ENCODE measurements around the gene ABCA2. TPM values are rescaled to one million over a fixed set of nuclear protein-coding genes. Genes with fewer than 3 reads are reported as not detected.

Gene ABCA2
- total and polyA plus RNA-seq, 2 experiments from 2014 or later = 7.0 to 16.0 TPM

GRCh38 chr9:136985853-136986252, 42.2 kb downstream of the ABCA2 start (continued):
- TF ChIP-seq ZNF462 (CRISPR knock-in tag; IDR thresholded peaks at IDR 0.05) = no peak

GRCh38 chr9:136985027-136985602, 42.9 kb downstream of the ABCA2 start:
- ATAC-seq = peak; percentile 55
- Mint-ChIP-seq H3K27me3 (ENCODE audit: insufficient read depth, low read depth, poor library complexity) (peaks cover 27% of the 10 kb centered on the region), H3K9me3 (no peaks in the 10 kb centered on the region), H3K4me1 (no peaks in the 10 kb centered on the region; the same call in 2 of the 3 replicates), H3K27ac (no peak overlapping the region), H3K36me3 (ENCODE audit: low read depth) (no peaks in the 10 kb centered on the region; the same call in 2 of the 3 replicates), H3K4me3 (peak overlapping the region; percentile 46; the same call in 2 of the 3 replicates)
- Histone ChIP-seq H3K4me2 (peak overlapping the region; percentile 93), H3K79me2 (replicated peaks; ENCODE audit: insufficient read depth) (no peaks in the 10 kb centered on the region), H3K9me2 (ENCODE audit: insufficient read depth) (no peaks in the 10 kb centered on the region), H4K20me1 (replicated peaks; ENCODE audit: insufficient read depth) (no peaks in the 10 kb centered on the region), H3K27me3 (ENCODE audit: insufficient read depth) (peaks cover 39% of the 10 kb centered on the region), H2AFZ (peak overlapping the region; percentile 94), H3K4me1 (ENCODE audit: insufficient read depth) (peaks cover 3% of the 10 kb centered on the region; the same call in 1 of the 2 replicates), H3K27ac (ENCODE audit: low read depth) (no peak overlapping the region), H3F3A (replicated peaks; ENCODE audit: low read depth) (no peaks in the 10 kb centered on the region), H3K36me3 (ENCODE audit: insufficient read depth) (no peaks in the 10 kb centered on the region), H3K4me3 (peak overlapping the region; percentile 68)
- peak; percentile 53 for DNase-seq (ENCODE audit: low spot score)
- TF ChIP-seq, protein P1, sequence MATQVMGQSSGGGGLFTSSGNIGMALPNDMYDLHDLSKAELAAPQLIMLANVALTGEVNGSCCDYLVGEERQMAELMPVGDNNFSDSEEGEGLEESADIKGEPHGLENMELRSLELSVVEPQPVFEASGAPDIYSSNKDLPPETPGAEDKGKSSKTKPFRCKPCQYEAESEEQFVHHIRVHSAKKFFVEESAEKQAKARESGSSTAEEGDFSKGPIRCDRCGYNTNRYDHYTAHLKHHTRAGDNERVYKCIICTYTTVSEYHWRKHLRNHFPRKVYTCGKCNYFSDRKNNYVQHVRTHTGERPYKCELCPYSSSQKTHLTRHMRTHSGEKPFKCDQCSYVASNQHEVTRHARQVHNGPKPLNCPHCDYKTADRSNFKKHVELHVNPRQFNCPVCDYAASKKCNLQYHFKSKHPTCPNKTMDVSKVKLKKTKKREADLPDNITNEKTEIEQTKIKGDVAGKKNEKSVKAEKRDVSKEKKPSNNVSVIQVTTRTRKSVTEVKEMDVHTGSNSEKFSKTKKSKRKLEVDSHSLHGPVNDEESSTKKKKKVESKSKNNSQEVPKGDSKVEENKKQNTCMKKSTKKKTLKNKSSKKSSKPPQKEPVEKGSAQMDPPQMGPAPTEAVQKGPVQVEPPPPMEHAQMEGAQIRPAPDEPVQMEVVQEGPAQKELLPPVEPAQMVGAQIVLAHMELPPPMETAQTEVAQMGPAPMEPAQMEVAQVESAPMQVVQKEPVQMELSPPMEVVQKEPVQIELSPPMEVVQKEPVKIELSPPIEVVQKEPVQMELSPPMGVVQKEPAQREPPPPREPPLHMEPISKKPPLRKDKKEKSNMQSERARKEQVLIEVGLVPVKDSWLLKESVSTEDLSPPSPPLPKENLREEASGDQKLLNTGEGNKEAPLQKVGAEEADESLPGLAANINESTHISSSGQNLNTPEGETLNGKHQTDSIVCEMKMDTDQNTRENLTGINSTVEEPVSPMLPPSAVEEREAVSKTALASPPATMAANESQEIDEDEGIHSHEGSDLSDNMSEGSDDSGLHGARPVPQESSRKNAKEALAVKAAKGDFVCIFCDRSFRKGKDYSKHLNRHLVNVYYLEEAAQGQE (IDR thresholded peaks at IDR 0.05; ENCODE audit: unreplicated experiment) = no peak
- TF ChIP-seq CREB1 (CRISPR knock-in tag; IDR thresholded peaks at IDR 0.05; ENCODE audit: low read depth) (no peak), POLR2AphosphoS5 (IDR thresholded peaks at IDR 0.05; ENCODE audit: low read depth) (no peak), EZH2 (IDR thresholded peaks at IDR 0.05; ENCODE audit: low read depth, unreplicated experiment) (peak; percentile 39), ZNF331 (CRISPR knock-in tag; IDR thresholded peaks at IDR 0.05; ENCODE audit: low read depth) (no peak)
